ENCODE results near the gene PRSS33.

Gene PRSS33

GRCh38 chr16:2787406-2787805 is at the start of gene PRSS33:
Gene PRSS33, minus strand, starts transcription at chr16:2787560. Its CDS starts 1,013 bp downstream, at chr16:2786547.
- no peak within 1 kb of the TSS for H3K4me3 ChIP-seq
- H3K9me3 ChIP-seq: no peaks in the 10 kb centered on the region
- H3K36me3 ChIP-seq (replicated peaks): no peaks in the 10 kb centered on the region
- DNase-seq (ENCODE audit: low spot score in 2 of 2): no peak
- H3K4me1 ChIP-seq: no peaks in the 10 kb centered on the region
- H3K27me3 ChIP-seq (ENCODE audit: low read depth): peaks cover 11% of the 10 kb centered on the region; the same call in 1 of the 2 replicates
- in situ Hi-C loops (cut with MboI; ENCODE audit: low sequenced_read_pairs): no loop called here

GRCh38 chr16:2836646-2837508 is 49.5 kb upstream of the PRSS33 start:
- Histone ChIP-seq H3K27me3 (ENCODE audit: low read depth) (no peaks in the 10 kb centered on the region), H3K9me3 (no peaks in the 10 kb centered on the region), H3K4me1 (peaks cover under 1% of the 10 kb centered on the region; the same call in 1 of the 2 replicates), H3K4me3 (no peak overlapping the region), H3K36me3 (replicated peaks) (no peaks in the 10 kb centered on the region)
- DNase-seq (ENCODE audit: low spot score in 2 of 2): no peak
- in situ Hi-C loops (cut with MboI; ENCODE audit: low sequenced_read_pairs): no loop called here

- in situ Hi-C loops (cut with MboI; ENCODE audit: low sequenced_read_pairs): no loop called here
- H3K9me3 ChIP-seq: no peaks in the 10 kb centered on the region
- H3K4me1 ChIP-seq: no peaks in the 10 kb centered on the region
- H3K27me3 ChIP-seq (ENCODE audit: low read depth): no peaks in the 10 kb centered on the region
- no peak overlapping the region for H3K4me3 ChIP-seq
- H3K36me3 ChIP-seq (replicated peaks): no peaks in the 10 kb centered on the region
- DNase-seq (ENCODE audit: low spot score in 2 of 2): no peak
Measured at GRCh38 chr16:2835638-2836493, 48.5 kb upstream of the PRSS33 start.

- Histone ChIP-seq H3K4me3 (no peak overlapping the region), H3K4me1 (no peaks in the 10 kb centered on the region), H3K27me3 (ENCODE audit: low read depth) (no peaks in the 10 kb centered on the region), H3K36me3 (replicated peaks) (no peaks in the 10 kb centered on the region), H3K9me3 (no peaks in the 10 kb centered on the region)
- no peak for DNase-seq (ENCODE audit: low spot score in 2 of 2)
- in situ Hi-C loops (cut with MboI; ENCODE audit: low sequenced_read_pairs): no loop called here
Measured at GRCh38 chr16:2834968-2835367, 47.6 kb upstream of the PRSS33 start.

GRCh38 chr16:2833776-2834175 is 46.4 kb upstream of the PRSS33 start:
- in situ Hi-C loops (cut with MboI; ENCODE audit: low sequenced_read_pairs): no loop called here

GRCh38 chr16:2831203-2831602 is 43.8 kb upstream of the PRSS33 start:
- Histone ChIP-seq H3K36me3 (replicated peaks) (no peaks in the 10 kb centered on the region), H3K9me3 (no peaks in the 10 kb centered on the region), H3K4me3 (no peak overlapping the region), H3K27me3 (ENCODE audit: low read depth) (peaks cover 4% of the 10 kb centered on the region; the same call in 1 of the 2 replicates), H3K4me1 (no peaks in the 10 kb centered on the region)
- no peak for DNase-seq (ENCODE audit: low spot score in 2 of 2)
- in situ Hi-C loops (cut with MboI; ENCODE audit: low sequenced_read_pairs): no loop called here

More at GRCh38 chr16:2833776-2834175, 46.4 kb upstream of the PRSS33 start:
- Histone ChIP-seq H3K36me3 (replicated peaks) (no peaks in the 10 kb centered on the region), H3K9me3 (no peaks in the 10 kb centered on the region), H3K4me1 (no peaks in the 10 kb centered on the region), H3K27me3 (ENCODE audit: low read depth) (peaks cover 4% of the 10 kb centered on the region; the same call in 1 of the 2 replicates), H3K4me3 (no peak overlapping the region)
- DNase-seq (ENCODE audit: low spot score in 2 of 2): no peak

GRCh38 chr16:2830355-2830695 is 43.0 kb upstream of the PRSS33 start:
- no peaks in the 10 kb centered on the region for H3K9me3 ChIP-seq
- in situ Hi-C loops (cut with MboI; ENCODE audit: low sequenced_read_pairs): no loop called here

GRCh38 chr16:2829501-2830354 is 42.4 kb upstream of the PRSS33 start, which contains the start of gene ZG16B:
Gene ZG16B, plus strand, starts transcription at chr16:2830303. Its CDS starts 139 bp downstream, at chr16:2830442.
- H3K9me3 ChIP-seq: no peaks in the 10 kb centered on the region
- no peak within 1 kb of the TSS for H3K4me3 ChIP-seq
- no peaks in the 10 kb centered on the region for H3K4me1 ChIP-seq
- no peak for DNase-seq (ENCODE audit: low spot score in 2 of 2)
- in situ Hi-C loops (cut with MboI; ENCODE audit: low sequenced_read_pairs): no loop called here
- H3K36me3 ChIP-seq (replicated peaks): no peaks in the 10 kb centered on the region
- peaks cover 10% of the 10 kb centered on the region; the same call in 1 of the 2 replicates for H3K27me3 ChIP-seq (ENCODE audit: low read depth)

More at GRCh38 chr16:2830355-2830695, 43.0 kb upstream of the PRSS33 start:
- no peaks in the 10 kb centered on the region for H3K4me1 ChIP-seq
- H3K27me3 ChIP-seq (ENCODE audit: low read depth): peaks cover 10% of the 10 kb centered on the region; the same call in 1 of the 2 replicates
- DNase-seq (ENCODE audit: low spot score in 2 of 2): no peak
- no peak overlapping the region for H3K4me3 ChIP-seq
- no peaks in the 10 kb centered on the region for H3K36me3 ChIP-seq (replicated peaks)

GRCh38 chr16:2828876-2829430 is 41.6 kb upstream of the PRSS33 start:
- no peaks in the 10 kb centered on the region for H3K4me1 ChIP-seq
- peaks cover 10% of the 10 kb centered on the region; the same call in 1 of the 2 replicates for H3K27me3 ChIP-seq (ENCODE audit: low read depth)
- no peaks in the 10 kb centered on the region for H3K36me3 ChIP-seq (replicated peaks)
- in situ Hi-C loops (cut with MboI; ENCODE audit: low sequenced_read_pairs): no loop called here
- no peaks in the 10 kb centered on the region for H3K9me3 ChIP-seq
- DNase-seq (ENCODE audit: low spot score in 2 of 2): no peak
- no peak overlapping the region for H3K4me3 ChIP-seq

- DNase-seq (ENCODE audit: low spot score in 2 of 2): no peak
- no peak overlapping the region for H3K4me3 ChIP-seq
- H3K9me3 ChIP-seq: no peaks in the 10 kb centered on the region
- H3K27me3 ChIP-seq (ENCODE audit: low read depth): peaks cover 10% of the 10 kb centered on the region; the same call in 1 of the 2 replicates
- in situ Hi-C loops (cut with MboI; ENCODE audit: low sequenced_read_pairs): no loop called here
- H3K36me3 ChIP-seq (replicated peaks): no peaks in the 10 kb centered on the region
- no peaks in the 10 kb centered on the region for H3K4me1 ChIP-seq
Measured at GRCh38 chr16:2828521-2828840, 41.1 kb upstream of the PRSS33 start.

- in situ Hi-C loops (cut with MboI; ENCODE audit: low sequenced_read_pairs): no loop called here
- no peak for DNase-seq (ENCODE audit: low spot score in 2 of 2)
- H3K27me3 ChIP-seq (ENCODE audit: low read depth): peaks cover 13% of the 10 kb centered on the region
- H3K9me3 ChIP-seq: no peaks in the 10 kb centered on the region
- H3K4me3 ChIP-seq: no peak overlapping the region
- no peaks in the 10 kb centered on the region for H3K36me3 ChIP-seq (replicated peaks)
- H3K4me1 ChIP-seq: no peaks in the 10 kb centered on the region
Measured at GRCh38 chr16:2827831-2828520, 40.6 kb upstream of the PRSS33 start.

- H3K27me3 ChIP-seq (ENCODE audit: low read depth): peaks cover 17% of the 10 kb centered on the region
- in situ Hi-C loops (cut with MboI; ENCODE audit: low sequenced_read_pairs): no loop called here
- no peaks in the 10 kb centered on the region for H3K36me3 ChIP-seq (replicated peaks)
- no peaks in the 10 kb centered on the region for H3K9me3 ChIP-seq
- DNase-seq (ENCODE audit: low spot score in 2 of 2): no peak
- no peak overlapping the region for H3K4me3 ChIP-seq
- H3K4me1 ChIP-seq: no peaks in the 10 kb centered on the region
Measured at GRCh38 chr16:2827374-2827791, 40.0 kb upstream of the PRSS33 start.

Measured in HAP-1 (cell line).